Activated B cell treated with CpG ODN at 0.5 μM for 24 hours (primary cell): ENCODE measurements around the gene KLK15. TPM values are rescaled to one million over a fixed set of nuclear protein-coding genes. Genes with fewer than 3 reads are reported as not detected.
A peak's percentile ranks its signal among the peaks of the same experiment; 100 is the strongest.
"Not testable (repeated sequence)": the region's sequence is repeated elsewhere in the genome, so short reads cannot be mapped to it uniquely, and the experiment has no call there.

ENCODE experiments used
- ATAC-seq: fragments of 200-7000 bp; cut with Tn5 transposase; one replicate; pipeline ENCODE4 v1.10.0; 2021; ENCODE audit warnings: low read depth, mild to moderate bottlenecking, moderate library complexity
- CTCF ChIA-PET: fragments of 350-600 bp; sonication (Branson Sonifier 250); formaldehyde crosslinking; loops from one replicate; lab custom pipeline; 2021; ENCODE audit warnings: antibody characterized with exemption; lab: Charles Lee
- POLR2A ChIA-PET: fragments of 350-600 bp; sonication (Branson Sonifier 250); formaldehyde crosslinking; loops from one replicate; lab custom pipeline; 2021; ENCODE audit warnings: antibody characterized with exemption; lab: Charles Lee
- DNase-seq: peaks from one replicate; pipeline ENCODE4 v3.0.0; 2022
- H3K27ac Mint-ChIP-seq: one replicate; pipeline ENCODE4 v1.8.0; 2020; ENCODE audit warnings: mixed read lengths
- H3K27me3 Mint-ChIP-seq: one replicate; pipeline ENCODE4 v1.8.0; 2021; ENCODE audit warnings: mixed read lengths
- H3K36me3 Mint-ChIP-seq: one replicate; pipeline ENCODE4 v1.8.0; 2021; ENCODE audit warnings: low read depth, mixed read lengths
- H3K4me1 Mint-ChIP-seq: one replicate; pipeline ENCODE4 v1.8.0; 2021; ENCODE audit warnings: mixed read lengths
- H3K4me3 Mint-ChIP-seq: one replicate; pipeline ENCODE4 v1.8.0; 2020; ENCODE audit warnings: mild to moderate bottlenecking, mixed read lengths
- H3K9me3 Mint-ChIP-seq: one replicate; pipeline ENCODE4 v1.8.0; 2020; ENCODE audit warnings: mixed read lengths
- intact Hi-C: fragments of 100-400 bp; cut with micrococcal nuclease; formaldehyde crosslinking; loops from one replicate; pipeline ENCODE4 v1.15.1; 2024
- total RNA-seq: library from RNA; stranded (reverse); gene quantifications from 2 replicates; pipeline ENCODE4 v1.2.3, GENCODE V29; 2022
- TF ChIP-seq, protein P1 (sequence below): fragments of 200-600 bp; IDR thresholded peaks from one replicate; pipeline ENCODE4 v1.8.0; 2022; ENCODE audit warnings: antibody characterized with exemption, mild to moderate bottlenecking

KLK15 gene
- total RNA-seq, 1 donor from 2014 or later: not detected

DNA sequence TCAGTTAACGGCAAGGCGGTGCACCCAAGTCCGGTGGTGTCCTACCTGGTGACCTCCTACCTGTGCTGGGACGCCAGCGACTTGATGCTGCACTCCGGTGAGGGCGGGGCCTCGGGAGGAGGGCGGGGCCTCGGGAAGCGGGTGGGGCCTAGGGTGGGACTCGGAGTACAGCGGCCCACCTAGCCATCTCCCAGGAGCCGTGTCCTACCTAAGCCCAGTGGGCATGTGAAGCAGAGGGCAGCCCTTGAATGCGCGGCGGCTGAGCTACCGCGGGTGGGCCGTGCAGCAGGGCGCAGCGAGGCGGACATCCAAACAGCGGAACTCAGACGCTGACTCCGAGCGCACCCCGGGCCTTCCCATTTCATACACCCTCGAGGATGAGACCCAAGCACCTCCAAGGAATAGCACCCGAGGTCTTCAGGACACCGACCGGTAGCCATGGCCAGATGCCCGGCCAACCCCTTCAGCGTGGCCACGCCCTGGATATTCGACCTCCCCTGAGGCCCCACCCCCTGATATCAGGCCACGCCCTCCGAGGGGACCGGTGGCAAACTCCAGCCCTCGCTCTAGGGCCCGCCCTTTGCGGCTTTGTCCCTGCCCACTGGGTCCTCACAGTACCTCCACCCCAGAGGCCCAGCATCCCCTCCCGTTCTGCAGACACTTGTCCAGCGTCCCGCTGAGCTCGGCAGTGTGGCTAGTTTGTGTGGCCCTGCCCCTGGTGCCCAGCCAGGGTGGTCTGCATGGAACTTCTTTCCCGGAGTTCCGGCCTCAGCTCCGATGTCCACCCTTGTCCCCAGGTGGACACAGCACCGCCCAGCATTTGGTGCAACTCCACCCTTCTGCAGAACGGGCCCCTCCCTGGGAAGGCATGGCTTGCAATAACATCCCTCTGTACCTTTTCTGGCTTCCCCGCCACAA lies 15.2 kb downstream of the KLK15 start:
- POLR2A ChIA-PET: interaction anchor here (0.6 to 2.0 kb wide), 6 partner anchors 14 to 489 kb away, joined by 3 to 30 read pairs (median 4); partner anchors contain the start of gene KCNC3
- peaks cover 13% of the 10 kb centered on the region for H3K27me3 Mint-ChIP-seq
- ATAC-seq (peak; percentile 57), DNase-seq (peak; percentile 73)
- intact Hi-C loops: loop anchor here (1.0 kb wide), 4 partner anchors 13 to 78 kb away; no protein-coding TSS in a partner anchor
- CTCF ChIA-PET: interaction anchor here (1.0 kb wide), 1 partner anchor 104 kb away, joined by 3 read pairs; no protein-coding TSS in a partner anchor
- peak overlapping the region; percentile 90 for H3K27ac Mint-ChIP-seq
- H3K4me3 Mint-ChIP-seq: peak overlapping the region; percentile 88
- H3K4me1 Mint-ChIP-seq: peaks cover 66% of the 10 kb centered on the region
- no peaks in the 10 kb centered on the region for H3K9me3 Mint-ChIP-seq
- no peaks in the 10 kb centered on the region for H3K36me3 Mint-ChIP-seq
- TF ChIP-seq, protein P1, sequence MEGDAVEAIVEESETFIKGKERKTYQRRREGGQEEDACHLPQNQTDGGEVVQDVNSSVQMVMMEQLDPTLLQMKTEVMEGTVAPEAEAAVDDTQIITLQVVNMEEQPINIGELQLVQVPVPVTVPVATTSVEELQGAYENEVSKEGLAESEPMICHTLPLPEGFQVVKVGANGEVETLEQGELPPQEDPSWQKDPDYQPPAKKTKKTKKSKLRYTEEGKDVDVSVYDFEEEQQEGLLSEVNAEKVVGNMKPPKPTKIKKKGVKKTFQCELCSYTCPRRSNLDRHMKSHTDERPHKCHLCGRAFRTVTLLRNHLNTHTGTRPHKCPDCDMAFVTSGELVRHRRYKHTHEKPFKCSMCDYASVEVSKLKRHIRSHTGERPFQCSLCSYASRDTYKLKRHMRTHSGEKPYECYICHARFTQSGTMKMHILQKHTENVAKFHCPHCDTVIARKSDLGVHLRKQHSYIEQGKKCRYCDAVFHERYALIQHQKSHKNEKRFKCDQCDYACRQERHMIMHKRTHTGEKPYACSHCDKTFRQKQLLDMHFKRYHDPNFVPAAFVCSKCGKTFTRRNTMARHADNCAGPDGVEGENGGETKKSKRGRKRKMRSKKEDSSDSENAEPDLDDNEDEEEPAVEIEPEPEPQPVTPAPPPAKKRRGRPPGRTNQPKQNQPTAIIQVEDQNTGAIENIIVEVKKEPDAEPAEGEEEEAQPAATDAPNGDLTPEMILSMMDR: no peak

DNA sequence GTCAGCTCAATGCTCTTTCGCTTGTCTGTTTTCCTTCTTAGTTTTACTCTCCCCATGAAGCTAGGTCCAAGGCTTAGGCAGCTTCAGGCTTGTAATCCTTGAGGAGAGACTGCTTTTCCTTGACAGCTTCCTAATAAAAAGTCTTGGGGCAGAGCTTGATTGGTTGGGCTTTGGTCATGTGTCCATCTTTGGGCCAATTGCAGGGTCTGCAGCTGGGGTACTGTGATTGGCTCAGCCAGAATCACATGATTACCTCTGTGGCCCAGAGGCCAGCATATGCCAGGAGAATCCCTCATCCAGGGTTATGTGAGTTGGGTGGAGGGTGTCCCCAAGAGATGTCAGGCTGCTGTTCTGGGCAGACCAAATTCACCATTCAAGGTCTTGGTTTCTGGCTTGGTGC lies 17.9 kb downstream of the KLK15 start:
- no peak for DNase-seq
- ATAC-seq: no peak
- ChIA-PET POLR2A (interaction anchor here (0.6 to 1.4 kb wide), 3 partner anchors 11 to 1309 kb away, joined by 3 to 8 read pairs (median 4); no protein-coding TSS in a partner anchor), CTCF (interaction anchor here (1.0 kb wide), 1 partner anchor 107 kb away, joined by 3 read pairs; no protein-coding TSS in a partner anchor)
- Mint-ChIP-seq H3K4me3 (no peak overlapping the region), H3K4me1 (peaks cover 42% of the 10 kb centered on the region), H3K27ac (no peak overlapping the region), H3K27me3 (peaks cover 15% of the 10 kb centered on the region), H3K36me3 (no peaks in the 10 kb centered on the region), H3K9me3 (no peaks in the 10 kb centered on the region)
- TF ChIP-seq, protein P1: no peak
- intact Hi-C loops: no loop called here

DNA sequence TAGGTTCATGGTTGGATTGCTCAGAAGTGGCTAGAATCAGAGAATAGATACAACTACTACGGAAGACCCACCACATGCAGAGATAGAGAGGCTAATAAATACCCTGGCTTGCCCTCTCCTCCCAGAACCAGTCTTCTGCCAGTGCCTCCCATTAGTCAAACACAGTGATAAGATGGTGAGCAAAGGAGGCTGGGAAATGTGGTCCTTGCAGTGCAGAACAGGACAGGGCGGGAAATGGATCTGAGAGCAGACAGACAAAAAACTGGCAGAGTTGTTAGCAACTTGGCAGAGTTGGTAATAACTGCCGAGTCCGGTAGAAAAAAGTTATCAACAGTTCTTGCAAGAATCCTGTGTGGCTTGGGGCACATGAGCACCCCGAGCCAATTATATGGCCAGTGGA lies 18.5 kb downstream of the KLK15 start:
- intact Hi-C loops: no loop called here
- TF ChIP-seq, protein P1: no peak
- Mint-ChIP-seq H3K4me1 (peaks cover 37% of the 10 kb centered on the region), H3K36me3 (no peaks in the 10 kb centered on the region), H3K9me3 (no peaks in the 10 kb centered on the region), H3K27ac (no peak overlapping the region), H3K4me3 (no peak overlapping the region), H3K27me3 (peaks cover 15% of the 10 kb centered on the region)
- DNase-seq (no peak), ATAC-seq (no peak)
- CTCF ChIA-PET: no interaction called here
- POLR2A ChIA-PET: no interaction called here

DNA sequence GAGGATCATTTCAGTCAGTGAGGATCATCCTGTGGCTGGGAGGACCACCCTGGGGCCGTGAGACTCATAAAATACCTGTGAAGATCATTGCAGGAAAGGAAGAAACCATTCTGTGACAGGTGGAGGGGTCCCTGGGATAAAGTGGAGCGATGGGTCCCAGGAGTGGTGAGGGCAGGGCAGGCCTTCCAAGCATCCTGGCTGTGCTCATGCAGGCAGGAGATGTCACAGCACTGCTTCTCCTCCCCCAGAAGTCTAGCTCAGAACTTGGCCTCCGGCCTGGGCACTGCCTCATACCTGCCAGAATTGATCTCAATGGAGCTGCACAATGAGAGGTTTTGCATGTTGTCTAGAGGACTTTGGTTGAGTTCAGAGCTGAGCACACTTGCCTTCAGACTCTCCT lies 20.9 kb downstream of the KLK15 start:
- Mint-ChIP-seq H3K4me1 (peaks cover 13% of the 10 kb centered on the region), H3K27ac (no peak overlapping the region), H3K27me3 (peaks cover 15% of the 10 kb centered on the region), H3K36me3 (no peaks in the 10 kb centered on the region), H3K9me3 (no peaks in the 10 kb centered on the region), H3K4me3 (no peak overlapping the region)
- intact Hi-C loops: no loop called here
- ChIA-PET CTCF (no interaction called here), POLR2A (no interaction called here)
- DNase-seq (no peak), ATAC-seq (no peak)
- TF ChIP-seq, protein P1: no peak

DNA sequence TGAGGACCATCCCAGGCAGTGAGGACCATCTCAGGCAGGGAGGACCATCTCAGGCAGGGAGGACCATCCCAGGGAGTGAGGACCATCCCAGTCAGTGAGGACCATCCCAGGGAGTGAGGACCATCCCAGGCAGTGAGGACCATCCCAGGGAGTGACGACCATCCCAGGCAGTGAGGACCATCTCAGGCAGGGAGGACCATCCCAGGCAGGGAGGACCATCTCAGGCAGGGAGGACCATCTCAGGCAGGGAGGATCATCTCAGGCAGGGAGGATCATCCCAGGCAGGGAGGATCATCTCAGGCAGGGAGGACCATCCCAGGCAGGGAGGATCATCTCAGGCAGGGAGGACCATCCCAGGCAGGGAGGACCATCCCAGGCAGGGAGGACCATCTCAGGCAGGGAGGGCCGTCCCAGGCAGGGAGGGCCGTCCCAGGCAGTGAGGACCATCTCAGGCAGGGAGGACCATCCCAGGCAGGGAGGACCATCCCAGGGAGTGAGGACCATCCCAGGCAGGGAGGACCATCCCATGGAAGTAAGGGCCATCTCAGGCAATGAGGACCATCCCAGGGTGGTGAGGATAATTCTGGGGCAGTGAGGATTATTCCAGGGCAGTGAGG lies 21.6 kb downstream of the KLK15 start:
- H3K36me3 Mint-ChIP-seq, intact Hi-C loops, H3K27ac Mint-ChIP-seq, H3K9me3 Mint-ChIP-seq, CTCF ChIA-PET, H3K4me3 Mint-ChIP-seq, H3K4me1 Mint-ChIP-seq, ATAC-seq, POLR2A ChIA-PET, DNase-seq: not testable (repeated sequence)
- peaks cover 15% of the 10 kb centered on the region for H3K27me3 Mint-ChIP-seq
